H1 (cell line): Measurements from ENCODE around the gene DNAJC21. TPM values are rescaled to one million over a fixed set of nuclear protein-coding genes. Genes with fewer than 3 reads are reported as not detected.

Source experiments
- FOSL1 ChIP-seq: IDR thresholded peaks from 2 replicates; pipeline ENCODE4 v1.6.1; 2011; ENCODE audit warnings: mild to moderate bottlenecking, low read depth, low read length, moderate library complexity; ENCODE audit not compliant: insufficient read depth
- GABPA ChIP-seq: IDR thresholded peaks from 2 replicates; pipeline ENCODE4 v1.6.1; 2011; ENCODE audit warnings: mild to moderate bottlenecking, low read length, moderate library complexity, borderline replicate concordance; ENCODE audit not compliant: insufficient read depth
- TEAD4 ChIP-seq: IDR thresholded peaks from 2 replicates; pipeline ENCODE4 v1.6.1; 2012; ENCODE audit warnings: low read depth, low read length, inconsistent platforms, mixed read lengths
- polyA plus RNA-seq, 7 experiments: library from polyadenylated mRNA; depleted of rRNA in 3 of 7; stranded (reverse) in 5 of 7; unstranded in 2 of 7; fragments of >200 nt in 5 of 7; fragments of 200-250 nt in 2 of 7; gene quantifications; 1 replicate in 5 of 7; 2 replicates in 1 of 7; 4 replicates in 1 of 7; pipeline versions ENCODE4 v1.2.1 to v1.2.3, GENCODE V29; 2011 to 2013; ENCODE audit warnings: missing spikeins in 2 of 7, mixed read lengths in 2 of 7
- total RNA-seq: library from RNA; stranded (reverse); fragmentation: NEBNext Ultra II Directional; extraction: Animal tissue kit (Norgen Biotek cat#: 25700); gene quantifications from 2 replicates; pipeline ENCODE4 v1.2.1, GENCODE V29; 2021

The DNAJC21 gene
- total and polyA plus RNA-seq, 2 of the 8 experiments (the other 6 are each of a cell fraction or from before 2014, with no cell fraction given), result 5.1 to 47.5 TPM

- TF ChIP-seq GABPA (no peak), TEAD4 (no peak), FOSL1 (no peak)
These were observed 48.1 kb upstream of the DNAJC21 start (continued) for GRCh38 chr5:34881246-34881645.
